Keratinocyte (primary cell): ENCODE measurements around the gene NAA10.

Experiments
- CTCF ChIP-seq, 3 experiments: IDR thresholded peaks in 1 of 3; conservative IDR thresholded peaks in 1 of 3; optimal IDR thresholded peaks in 1 of 3; 2 replicates in 2 of 3; 3 replicates in 1 of 3; pipeline versions ENCODE3 to v1.5.1; 2011; ENCODE audit warnings: low read length in 3 of 3, mild to moderate bottlenecking in 3 of 3, moderate library complexity in 2 of 3, control low read depth in 1 of 3, inconsistent platforms in 1 of 3; ENCODE audit not compliant: insufficient read depth in 2 of 3; ENCODE audit errors: extremely low read depth in 1 of 3
- EZH2 ChIP-seq: IDR thresholded peaks from one replicate; pipeline ENCODE4 v1.6.1; 2012; ENCODE audit warnings: inconsistent platforms, mild to moderate bottlenecking, low read length, moderate library complexity

- no peak for TF ChIP-seq CTCF (optimal IDR thresholded peaks at IDR 0.05 in 1 of 3, IDR thresholded peaks at IDR 0.05 in 1 of 3, conservative IDR thresholded peaks at IDR 0.05 in 1 of 3; ENCODE audit: extremely low read depth in 1 of 3, insufficient read depth in 2 of 3, low read length in 3 of 3)
- no peak for TF ChIP-seq EZH2
These were observed 32.8 kb upstream of the NAA10 start for GRCh38 chrX:153967536-153968224.
